Measurements from ENCODE around the gene TBC1D10A. TPM values are rescaled to one million over a fixed set of nuclear protein-coding genes. Genes with fewer than 3 reads are reported as not detected.

The TBC1D10A gene
- total RNA-seq, 1 donor from 2014 or later = 21.4 TPM

DNA sequence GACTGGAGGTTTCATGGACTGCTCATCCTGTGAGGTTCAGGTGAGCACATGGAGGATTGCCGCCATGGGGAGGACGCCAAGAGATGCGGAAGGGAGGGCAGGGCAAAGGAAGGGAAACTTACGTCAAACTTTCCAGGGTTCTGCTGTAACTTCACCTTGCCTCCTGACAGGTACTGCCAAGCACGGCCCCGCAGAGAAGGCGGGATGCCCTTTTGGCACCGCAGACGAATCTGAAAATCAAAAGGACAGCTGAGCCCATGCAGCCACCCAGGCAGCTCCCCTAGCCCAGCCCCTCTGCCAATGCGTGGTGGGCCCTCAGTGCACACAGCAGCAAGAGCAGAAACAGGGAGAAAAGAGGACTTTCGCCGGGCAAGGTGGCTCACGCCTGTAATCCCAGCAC is 27.4 kb downstream of the TBC1D10A start:
- no peak for DNase-seq (ENCODE audit: low read depth)

DNA sequence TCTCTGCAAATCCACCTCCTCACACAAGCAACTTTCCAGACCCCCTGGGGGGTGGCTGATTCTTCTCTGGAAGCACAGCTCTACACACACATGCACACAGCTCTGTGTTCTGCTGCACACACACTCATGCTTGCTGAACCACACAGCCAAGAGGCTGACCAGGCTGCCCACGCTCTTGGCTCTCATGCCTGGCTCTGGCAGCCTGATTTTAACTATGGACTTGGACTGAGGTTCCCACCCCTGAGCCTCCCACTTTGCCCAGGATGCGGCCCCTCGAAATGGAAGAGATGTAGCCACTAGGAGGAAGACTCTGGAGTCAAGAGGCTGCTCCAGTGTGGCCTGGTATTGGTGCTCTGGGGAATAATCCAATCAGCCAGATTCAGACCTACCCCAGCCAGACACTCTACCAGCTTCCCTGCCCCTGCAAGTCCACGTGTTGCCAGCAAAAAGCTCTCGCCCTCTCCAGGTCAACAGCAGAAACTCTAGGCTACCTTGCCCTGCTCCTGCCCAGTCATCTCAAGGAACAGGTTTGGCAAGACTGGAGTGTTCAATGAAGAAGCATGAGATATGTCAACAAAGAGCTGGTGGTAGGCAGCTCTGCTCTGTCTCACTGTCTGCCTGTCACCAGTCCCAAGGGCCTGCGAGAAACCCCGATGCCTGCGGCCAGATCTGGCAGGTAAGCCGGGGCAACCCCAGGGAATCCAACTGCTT is 28.6 kb downstream of the TBC1D10A start:
- DNase-seq (ENCODE audit: low read depth) = peak; percentile 28

DNA sequence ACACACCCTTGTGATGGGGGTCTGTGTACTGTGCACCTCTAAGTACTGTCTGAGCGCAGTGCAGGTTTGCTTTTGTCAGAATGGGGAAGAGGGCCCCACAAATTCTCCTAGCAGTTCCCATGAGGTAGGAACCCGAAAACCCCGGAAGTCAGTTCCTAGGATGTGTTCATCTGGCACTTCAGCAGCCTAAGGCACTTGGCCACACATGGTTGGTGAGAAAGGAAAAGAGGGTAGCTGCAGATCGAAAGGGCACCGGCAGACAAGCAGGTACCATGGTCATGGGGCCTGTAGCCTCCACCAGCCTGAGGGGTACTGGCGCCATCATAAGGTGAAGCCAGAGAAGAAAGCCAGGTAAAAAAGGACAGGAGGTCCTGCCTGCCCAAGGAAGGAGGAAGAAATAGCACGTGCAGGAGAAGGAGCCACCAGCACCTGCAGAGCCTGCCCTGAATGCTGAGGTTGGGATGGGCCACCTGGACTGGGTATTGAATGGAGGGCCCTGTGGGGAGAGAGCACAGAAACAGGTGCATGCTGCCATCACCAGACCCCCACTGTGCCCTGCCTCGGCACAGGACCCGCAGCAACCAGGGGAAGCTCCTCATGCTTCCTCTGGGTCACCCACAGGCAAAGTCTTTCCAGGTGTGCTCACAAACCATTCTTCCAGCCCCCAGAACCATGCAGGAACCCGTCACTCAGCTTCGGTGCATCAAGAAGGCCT is 29.3 kb downstream of the TBC1D10A start:
- no peak for DNase-seq (ENCODE audit: low read depth)

DNA sequence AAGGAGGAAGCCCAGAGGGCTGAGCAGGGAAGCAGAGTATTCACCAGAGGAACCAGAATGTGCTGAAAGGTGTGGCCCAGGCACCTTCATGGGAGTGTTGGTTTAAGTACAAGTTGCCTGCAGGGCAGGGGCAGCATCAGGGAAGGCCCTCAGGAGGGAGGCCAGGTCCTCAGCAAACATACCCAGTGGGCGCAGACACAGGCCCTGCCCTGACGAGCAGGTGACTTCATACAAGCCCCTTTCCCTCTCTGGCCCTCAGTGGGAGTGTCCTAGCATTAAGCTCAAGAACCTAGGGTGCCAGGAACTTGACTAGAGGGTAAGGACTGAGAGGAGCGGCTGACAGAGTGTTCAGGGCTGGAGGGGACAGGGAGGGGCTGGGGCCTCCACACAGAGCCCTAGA is 29.9 kb downstream of the TBC1D10A start:
- no peak for DNase-seq (ENCODE audit: low read depth)

DNA sequence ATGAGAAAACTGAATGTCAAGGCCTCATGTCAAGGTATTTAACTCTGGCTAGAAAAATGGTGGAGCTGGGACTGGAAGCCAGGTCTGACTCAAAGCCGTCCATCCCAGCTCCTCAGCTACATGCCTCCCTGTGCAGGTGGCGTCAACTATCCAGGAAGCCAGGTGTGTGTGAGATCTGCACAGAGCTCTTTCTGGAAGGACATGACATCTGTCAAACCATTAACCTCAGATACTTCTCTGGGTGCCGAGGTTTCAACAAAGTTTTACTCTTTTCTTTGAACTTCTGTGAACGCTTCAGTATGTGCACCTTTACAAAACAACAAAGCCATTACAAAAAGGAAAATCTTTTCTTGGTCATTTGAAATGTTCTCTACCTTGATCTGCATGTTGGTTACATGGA is 30.4 kb downstream of the TBC1D10A start:
- no peak for DNase-seq (ENCODE audit: low read depth)

DNA sequence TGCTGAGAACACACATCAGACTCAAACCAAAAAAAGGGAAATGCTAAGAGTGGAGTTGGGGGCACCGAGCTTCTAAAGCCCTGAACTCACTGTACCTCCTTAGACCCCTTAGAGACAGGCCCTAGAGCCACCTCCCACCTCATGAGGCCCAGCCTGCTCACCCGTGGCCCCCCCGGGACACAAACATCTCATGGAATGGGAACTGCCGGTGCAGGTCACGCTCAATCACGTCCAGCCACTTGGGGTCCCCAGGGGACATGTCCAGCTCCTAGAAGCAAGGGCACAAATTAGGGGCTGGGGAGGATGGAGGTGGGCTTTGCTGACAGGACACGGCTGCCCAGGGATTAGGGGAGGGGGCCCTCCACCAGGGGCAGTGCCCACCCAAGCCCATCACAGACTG is 31.2 kb downstream of the TBC1D10A start:
- no peak for DNase-seq (ENCODE audit: low read depth)

DNA sequence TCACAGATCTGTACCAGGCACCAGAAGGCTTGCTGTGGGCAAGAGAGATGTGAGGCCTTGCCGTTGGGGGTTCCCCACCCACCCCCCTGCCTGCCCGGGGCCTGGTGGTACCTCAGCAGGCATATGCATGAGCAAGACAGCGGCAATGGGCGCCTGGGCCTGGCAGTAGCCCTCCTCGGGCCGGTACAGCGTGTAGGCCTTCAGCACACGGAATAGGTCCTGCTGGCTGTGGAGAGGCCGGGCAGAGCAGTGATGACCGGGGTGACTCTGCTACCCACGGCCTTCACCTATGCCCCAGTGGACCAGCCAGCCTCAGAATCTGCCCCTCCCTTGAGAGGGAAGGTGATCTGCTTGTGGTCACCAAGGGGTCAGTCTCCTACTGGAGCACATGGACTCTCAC is 31.9 kb downstream of the TBC1D10A start:
- no peak for DNase-seq (ENCODE audit: low read depth)

DNA sequence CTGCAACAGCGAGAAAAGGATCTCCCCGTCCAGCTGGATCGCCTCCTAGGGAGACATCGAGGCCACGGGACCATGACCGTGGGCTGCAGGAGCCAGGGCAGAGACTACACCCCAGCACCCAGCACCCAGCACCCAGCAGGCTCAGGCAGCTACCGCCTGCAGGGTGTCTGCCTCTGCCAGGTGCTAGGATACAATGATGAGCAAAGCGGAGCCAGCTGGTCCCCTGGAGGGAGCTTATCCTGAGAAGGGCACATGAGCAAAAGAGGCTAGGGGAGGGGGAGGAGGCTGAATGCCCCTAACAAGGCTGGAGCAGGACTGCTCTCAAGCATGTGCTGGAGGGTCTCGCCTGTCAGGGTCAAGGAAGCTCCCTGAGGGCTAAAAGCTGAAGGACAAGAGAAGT is 32.7 kb downstream of the TBC1D10A start:
- DNase-seq (ENCODE audit: low read depth) = no peak

DNA sequence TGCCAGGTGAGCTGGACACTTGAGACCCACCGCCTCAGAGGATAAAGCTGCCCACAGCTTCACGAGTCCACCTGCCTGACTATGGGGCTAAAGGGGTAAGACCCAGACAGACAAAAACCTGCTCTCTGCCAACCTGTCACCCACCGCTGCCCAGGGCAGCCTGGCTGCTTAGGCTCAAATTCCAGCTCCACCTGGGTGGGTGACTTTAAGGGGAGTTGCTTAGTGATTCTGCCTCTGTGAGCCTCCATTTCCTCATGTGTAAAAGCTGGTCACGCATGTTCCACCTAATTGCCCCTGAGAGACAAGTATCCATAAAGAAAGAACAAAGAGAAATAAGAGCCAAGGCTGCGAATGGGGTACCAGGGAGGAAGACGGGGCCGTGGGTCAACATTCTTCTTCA is 33.7 kb downstream of the TBC1D10A start:
- DNase-seq (ENCODE audit: low read depth) = no peak

DNA sequence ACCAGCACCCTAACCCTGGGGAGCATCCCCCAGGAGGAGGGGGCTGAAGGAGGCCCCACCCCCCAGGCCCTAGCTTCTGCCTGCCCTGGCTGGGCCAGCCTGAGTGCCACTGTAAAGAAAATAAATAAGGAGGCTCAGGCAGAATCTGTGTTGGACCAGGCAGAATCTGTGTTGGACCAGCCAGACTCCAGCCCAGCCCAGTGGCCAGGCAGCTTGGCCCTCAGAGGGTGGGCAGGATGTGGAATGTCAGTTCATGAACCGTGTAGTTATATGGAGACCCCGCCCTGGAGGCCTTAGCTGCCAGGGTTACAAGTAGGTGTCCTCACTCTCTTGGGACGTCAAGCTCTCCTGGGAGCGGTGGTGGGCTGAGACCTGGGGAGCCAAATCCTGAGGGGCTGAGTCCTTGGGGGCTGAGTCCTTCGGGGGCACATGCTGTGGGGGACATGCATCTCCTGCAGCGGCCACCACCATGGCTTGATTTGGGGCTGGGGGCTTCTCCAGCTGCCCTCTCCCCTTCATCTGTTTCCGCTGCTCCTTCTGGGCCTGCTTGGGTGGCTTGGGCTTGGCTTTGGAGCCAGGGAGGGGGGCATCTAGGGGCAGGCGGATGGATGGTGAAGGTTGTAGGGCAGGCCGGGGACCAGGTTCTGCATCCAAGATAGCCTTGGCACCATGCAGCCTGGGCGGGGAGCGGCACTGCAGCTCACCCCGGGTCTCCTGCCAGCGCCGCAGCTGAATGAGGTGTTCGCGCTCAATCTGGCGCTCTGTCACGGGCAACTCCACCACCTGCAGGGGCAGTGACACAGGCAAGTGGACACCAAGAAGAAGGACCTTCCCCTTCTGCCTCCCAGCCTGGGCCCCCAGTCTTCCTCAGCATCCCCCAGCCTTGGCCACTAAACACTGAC is 34.4 kb downstream of the TBC1D10A start:
- no peak for DNase-seq (ENCODE audit: low read depth)

DNA sequence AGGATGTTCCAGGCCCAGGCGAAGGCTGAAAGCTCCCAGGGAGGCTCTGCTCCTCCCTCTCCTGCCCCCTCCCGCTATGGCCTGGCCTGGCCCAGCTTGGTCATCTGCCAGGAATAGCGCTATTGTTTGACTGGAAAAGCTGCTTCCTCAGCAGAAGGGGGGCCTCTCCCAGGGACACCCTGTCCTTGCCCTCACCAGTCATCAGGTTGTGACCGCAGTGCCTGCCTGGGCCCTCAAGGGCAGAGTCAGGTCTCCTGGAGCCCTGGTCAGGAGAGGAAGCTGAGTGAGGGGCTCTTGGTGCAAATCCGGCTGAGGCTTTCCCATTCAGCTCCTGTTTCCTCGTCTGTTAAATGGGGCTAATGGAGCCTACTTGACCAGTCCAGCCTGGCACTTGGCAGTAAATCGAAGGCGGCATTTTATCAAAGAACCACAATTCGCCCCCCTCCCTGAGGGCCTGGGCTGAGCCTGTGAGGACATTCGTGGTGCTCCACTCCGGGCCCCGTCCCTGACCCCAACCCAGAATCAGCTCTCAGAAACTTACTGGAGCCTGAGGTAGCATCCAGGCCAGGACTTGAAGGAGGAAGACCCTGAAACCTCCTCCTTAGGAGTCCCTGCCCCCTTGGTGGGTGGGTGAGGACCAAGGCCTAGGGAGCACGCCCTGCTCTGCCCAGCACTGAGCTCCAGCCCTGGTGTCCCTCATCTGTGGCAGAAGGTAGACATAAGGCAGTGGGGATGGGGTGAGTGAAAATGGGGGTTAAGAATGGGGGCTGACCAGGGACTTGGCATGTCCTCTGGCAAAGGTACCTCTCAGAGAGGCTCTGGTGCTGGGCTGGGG is 35.5 kb downstream of the TBC1D10A start:
- peak; percentile 70 for DNase-seq (ENCODE audit: low read depth)

DNA sequence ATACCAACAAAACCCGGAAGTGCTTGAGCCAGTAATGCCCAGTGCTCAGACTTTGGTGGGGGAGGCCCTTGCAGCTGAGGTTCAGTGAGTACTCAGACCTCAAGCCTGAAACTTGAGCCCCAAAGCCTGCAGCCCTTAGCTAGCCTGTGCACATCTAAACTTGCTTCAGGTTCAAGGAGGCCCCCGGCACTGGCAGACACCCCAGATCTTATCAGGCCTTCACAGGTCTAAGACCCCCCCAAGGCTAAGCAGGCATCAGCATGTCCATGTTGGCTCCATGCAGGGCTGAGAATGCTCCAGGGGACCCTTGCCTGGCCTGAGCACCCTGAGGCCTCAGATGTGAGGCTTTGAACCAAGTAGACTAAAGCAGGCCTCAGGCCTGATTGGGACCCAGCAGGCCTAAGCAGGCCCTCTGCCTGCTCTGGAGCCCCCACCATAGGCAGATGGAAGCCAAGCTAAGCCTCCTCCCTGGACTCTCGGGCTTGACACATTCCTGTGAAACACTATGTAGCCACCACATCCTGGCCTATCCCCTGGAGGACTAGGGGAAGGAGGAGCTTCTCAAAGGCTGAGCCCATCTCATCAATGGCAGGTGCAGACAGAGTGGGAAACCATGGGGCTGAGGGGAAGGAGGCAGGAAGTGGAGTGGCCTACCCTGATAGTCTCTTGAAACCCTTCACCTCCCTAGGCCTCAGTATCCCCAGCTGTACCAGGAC is 36.2 kb downstream of the TBC1D10A start:
- DNase-seq (ENCODE audit: low read depth) = peak; percentile 72

DNA sequence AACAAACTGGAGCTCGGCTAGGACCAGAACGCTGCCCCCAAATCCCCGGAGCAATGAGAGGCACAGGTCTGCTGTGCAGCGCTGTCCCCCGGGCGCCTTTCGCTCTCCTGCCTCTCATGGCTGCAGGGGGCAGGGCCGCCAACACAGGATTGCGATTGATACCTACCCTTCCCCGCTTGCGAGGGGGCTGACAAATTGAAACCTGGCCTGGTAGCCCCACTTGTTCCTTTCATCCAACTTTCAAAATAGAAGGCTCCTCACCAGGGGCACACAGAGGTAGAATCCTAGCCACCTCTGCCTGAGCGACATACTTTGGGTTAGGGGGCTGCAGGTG is 36.8 kb downstream of the TBC1D10A start:
- DNase-seq (ENCODE audit: low read depth) = no peak

DNA sequence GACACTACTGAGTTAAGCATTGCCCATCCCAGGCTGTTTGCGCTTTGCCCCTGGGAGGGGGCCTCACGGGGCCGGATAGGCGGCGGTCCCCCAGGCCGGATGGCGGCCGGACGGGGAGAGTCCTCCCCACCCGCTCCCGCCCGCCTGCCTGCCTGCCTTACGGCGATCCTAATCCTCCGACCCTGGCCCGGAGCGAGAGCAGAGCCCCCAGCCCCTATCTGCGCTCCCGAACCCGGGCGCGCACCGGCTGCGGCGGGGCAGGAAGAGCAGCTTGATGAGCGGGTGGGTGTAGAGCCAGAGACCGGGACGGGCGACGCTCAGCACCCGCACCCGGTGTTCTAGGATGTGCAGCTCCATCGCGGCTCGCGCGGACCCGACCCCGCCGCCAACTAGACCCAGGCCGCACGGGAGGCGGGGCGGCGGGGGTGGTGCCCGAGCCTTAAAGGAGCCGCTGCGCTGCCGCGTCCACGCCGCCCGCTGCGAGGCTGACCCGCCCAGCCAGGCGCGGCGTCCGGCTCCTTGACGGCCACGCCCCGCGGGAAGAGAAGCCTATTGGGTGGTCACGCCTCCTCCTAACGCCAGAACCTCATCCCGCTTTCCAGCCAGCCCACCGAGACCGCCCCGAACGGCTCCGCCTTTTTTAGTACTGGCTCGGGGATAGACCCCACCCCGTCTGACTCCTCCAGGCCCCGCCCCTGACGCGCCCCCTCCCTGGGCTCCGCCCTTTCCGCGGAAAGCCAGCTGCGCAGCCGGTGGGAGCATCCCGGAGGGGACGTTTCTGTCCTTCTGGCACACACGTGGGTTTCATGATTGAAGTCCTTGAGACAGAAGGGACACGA is 37.4 kb downstream of the TBC1D10A start, which contains the start of gene CASTOR1:
TSS of gene CASTOR1 (minus strand) at position 365 of the 839 bp plus-strand sequence. CDS start at position 357, 8 bp downstream.
- DNase-seq (ENCODE audit: low read depth) = peak; percentile 96

DNA sequence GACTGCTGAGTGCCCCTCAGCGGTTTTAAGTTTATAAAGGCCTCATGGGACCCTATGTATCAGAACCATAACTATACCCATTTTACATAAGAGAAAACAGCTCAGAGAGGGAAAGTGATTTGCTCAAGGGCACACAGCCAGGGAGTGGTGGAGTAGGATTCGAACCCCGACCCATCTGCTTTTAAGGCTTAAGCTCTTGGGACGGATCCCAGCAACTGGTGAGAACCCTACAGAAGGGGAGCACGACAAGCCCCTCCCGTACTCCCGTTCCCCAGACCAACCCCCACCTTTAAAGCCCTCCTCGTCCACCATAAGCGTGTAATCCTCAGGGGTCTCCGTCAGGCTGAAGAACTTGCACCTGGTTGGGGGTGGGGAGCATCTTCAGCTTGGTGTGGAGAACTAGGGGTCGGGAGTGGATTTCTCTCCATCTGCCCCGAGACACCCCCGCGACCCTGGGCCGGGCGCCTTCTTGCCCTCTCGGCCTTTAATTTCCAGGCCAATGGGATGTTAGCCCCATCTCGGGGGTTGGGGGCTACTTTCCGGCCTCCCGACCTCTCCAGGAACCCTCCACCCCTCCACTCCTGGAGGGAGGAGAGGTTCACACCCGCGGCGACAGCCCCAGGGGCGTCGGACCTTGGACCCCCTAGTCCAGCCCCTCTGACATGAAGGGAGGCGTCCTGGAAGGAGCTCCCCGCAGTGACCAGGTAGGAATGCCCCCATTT is 38.2 kb downstream of the TBC1D10A start:
- no peak for DNase-seq (ENCODE audit: low read depth)

DNA sequence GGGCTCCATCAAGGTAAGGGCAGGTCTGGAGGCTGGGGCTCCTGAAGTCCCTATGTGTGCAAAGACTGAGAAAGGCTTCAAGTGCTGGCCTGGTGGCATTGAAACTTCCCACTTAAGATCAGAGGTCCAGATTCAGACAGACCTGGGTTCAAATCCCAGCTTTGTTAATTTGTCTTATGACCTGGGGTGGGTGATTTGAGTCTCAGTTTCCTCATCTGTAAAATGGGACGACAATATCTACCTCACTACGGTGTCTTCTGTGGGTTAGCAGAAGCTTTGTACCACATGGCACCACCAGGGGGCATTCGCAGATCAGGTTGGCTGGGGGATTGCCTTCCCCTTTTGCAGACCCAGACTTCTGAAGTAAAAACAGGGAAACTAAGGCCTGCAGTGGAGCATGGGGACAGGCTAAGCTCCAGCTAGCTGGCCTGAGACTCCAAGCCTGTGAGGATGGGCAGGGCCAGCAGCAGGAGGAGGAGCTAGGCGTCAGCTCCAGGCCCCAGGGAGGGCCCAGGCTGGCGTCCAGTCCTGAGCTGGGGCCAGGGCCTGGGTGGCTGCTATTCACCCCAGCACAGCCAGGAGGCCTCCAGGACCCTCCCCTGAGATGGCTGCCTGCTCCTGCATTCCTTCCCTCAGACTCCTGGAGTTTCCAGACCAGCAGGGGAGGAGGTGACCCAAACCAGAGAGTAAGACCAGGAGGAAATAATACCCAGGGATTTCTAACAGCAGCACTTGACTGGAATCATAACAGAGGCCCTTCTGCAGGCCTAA is 38.9 kb downstream of the TBC1D10A start:
- DNase-seq (ENCODE audit: low read depth) = peak; percentile 91

DNA sequence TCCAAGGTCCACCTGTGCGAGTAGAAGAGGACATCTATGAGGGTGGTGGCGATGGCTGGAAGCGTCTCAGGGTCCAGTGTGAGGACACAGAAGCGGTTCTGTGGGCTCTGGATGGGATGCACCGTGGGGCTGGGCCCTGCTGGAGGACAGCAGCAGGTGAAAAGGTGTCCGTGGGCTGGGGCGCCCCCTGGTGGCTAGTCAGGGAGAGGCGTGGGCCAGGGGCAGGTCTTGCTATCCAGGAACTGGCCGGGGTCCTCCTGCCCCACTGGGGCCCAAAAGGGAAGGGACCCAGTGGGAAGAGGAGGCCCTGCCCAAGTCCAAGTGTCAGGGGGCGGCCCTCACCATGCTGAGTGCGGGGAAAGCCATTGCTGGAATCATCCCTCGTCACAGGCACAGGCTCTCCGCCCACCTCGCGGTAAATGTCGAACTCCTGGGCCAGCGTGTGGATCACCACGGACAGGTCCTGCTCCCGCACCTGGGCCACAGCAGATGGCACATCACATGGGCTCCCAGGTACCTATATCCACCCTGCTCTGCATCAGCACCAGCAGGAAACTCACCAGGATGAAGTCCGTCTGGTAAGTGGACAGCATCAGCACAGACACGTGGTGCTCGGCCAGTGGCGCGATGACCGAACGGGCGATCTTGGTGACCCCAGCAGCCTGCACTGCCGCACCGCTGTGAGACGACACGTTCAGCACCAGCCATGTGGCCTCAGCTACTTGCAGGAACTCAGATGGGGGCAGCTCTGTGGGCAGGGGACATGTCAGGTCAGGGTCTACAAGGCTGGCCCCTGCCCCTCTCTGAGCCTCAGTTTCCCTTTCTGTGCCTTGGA is 39.7 kb downstream of the TBC1D10A start:
- DNase-seq (ENCODE audit: low read depth) = peak; percentile 36

DNA sequence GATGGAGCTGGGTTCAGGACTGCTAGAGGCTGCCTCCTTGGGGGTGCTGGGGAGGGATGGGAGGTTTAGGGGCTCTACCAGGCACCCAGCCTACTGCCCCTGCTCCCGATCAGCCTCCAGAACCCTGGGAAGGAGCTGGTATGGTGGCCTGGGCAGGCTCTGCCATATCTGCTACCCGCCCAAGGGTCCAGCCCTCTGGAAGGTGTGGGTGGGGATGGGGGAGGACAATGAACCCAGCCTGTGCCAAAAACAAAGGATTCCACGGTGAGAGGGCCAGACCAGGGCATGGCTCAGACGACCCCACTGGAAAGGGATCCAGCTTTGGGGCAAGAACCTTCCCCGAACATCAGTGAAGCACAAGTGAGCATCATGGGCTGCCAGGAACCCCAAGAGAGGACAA is 40.4 kb downstream of the TBC1D10A start:
- DNase-seq (ENCODE audit: low read depth) = no peak
